A549 (cell line): ENCODE results near the gene MRPL33.

ENCODE experiments used
- CBX8 ChIP-seq: fragments of 200-600 bp; sonication (generic); IDR thresholded peaks from 2 replicates; pipeline ENCODE4 v1.6.1; 2016
- CHD2 ChIP-seq: fragments of 150-350 bp; IDR thresholded peaks from 2 replicates; pipeline ENCODE4 v1.6.1; 2014; ENCODE audit warnings: low read length; ENCODE audit not compliant: partially characterized antibody
- CTCF ChIP-seq: fragments of >200 bp; sonication (Bioruptor Twin); formaldehyde crosslinking; IDR thresholded peaks from 3 replicates; pipeline ENCODE4 v1.5.1; 2016
- EP300 ChIP-seq, 2 experiments: fragments of >200 bp; sonication (Bioruptor Twin); formaldehyde crosslinking; IDR thresholded peaks; 2 replicates in 1 of 2; 3 replicates in 1 of 2; pipeline ENCODE4 v1.6.1; 2016 to 2017
- ESRRA ChIP-seq: fragments of 150-350 bp; IDR thresholded peaks from 2 replicates; pipeline ENCODE4 v1.6.1; 2014; ENCODE audit warnings: mild to moderate bottlenecking, low read length, borderline replicate concordance
- HDAC2 ChIP-seq: fragments of 200-600 bp; sonication (generic); IDR thresholded peaks from 2 replicates; pipeline ENCODE4 v1.6.1; 2016
- JUN ChIP-seq, 2 experiments: fragments of >200 bp; sonication (Bioruptor Twin); formaldehyde crosslinking; IDR thresholded peaks; 2 replicates in 1 of 2; 3 replicates in 1 of 2; pipeline ENCODE4 v1.6.1; 2016 to 2017
- POLR2A ChIP-seq: IDR thresholded peaks from 2 replicates; pipeline ENCODE4 v1.6.1; 2012; ENCODE audit warnings: mild to moderate bottlenecking, low read length
- RAD21 ChIP-seq, 2 experiments: fragments of >200 bp in 1 of 2; sonication (Bioruptor Twin) in 1 of 2; formaldehyde crosslinking in 1 of 2; IDR thresholded peaks in 1 of 2; conservative IDR thresholded peaks in 1 of 2; 2 replicates in 1 of 2; 3 replicates in 1 of 2; pipeline ENCODE4 v1.6.1; 2012 to 2018; ENCODE audit warnings: inconsistent platforms in 1 of 2
- SMC3 ChIP-seq: fragments of >200 bp; sonication (Bioruptor Twin); formaldehyde crosslinking; IDR thresholded peaks from 3 replicates; pipeline ENCODE4 v1.6.1; 2018; ENCODE audit warnings: inconsistent platforms
- SREBF2 ChIP-seq: fragments of 450-650 bp; IDR thresholded peaks from 2 replicates; pipeline ENCODE4 v1.6.1; 2014; ENCODE audit warnings: mild to moderate bottlenecking, moderate library complexity

GRCh38 chr2:27803046-27803445 is 31.5 kb downstream of the MRPL33 start:
- TF ChIP-seq HDAC2 = no peak
- TF ChIP-seq RAD21 (conservative IDR thresholded peaks at IDR 0.05 in 1 of 2, IDR thresholded peaks at IDR 0.05 in 1 of 2) = no peak
- no peak for TF ChIP-seq EP300 (IDR thresholded peaks at IDR 0.05)
- TF ChIP-seq CTCF = no peak
- no peak for TF ChIP-seq ESRRA
- TF ChIP-seq POLR2A = no peak
- no peak for TF ChIP-seq SMC3
- TF ChIP-seq JUN (IDR thresholded peaks at IDR 0.05) = no peak
- TF ChIP-seq CHD2 = no peak
- no peak for TF ChIP-seq SREBF2
- no peak for TF ChIP-seq CBX8
